NK-92 (cell line): ENCODE measurements around the gene KCNJ10.

ENCODE experiments used
- DNase-seq: peaks from one replicate; lab custom pipeline; 2025; ENCODE audit not compliant: unreplicated experiment; lab: John Stamatoyannopoulos, UW

The KCNJ10 gene

GRCh38 chr1:160084771-160085321, 14.9 kb upstream of the KCNJ10 start:
- DNase-seq: no peak

- DNase-seq: no peak
These were observed 14.2 kb upstream of the KCNJ10 start for GRCh38 chr1:160083968-160084770.

- no peak for DNase-seq
These were observed 13.0 kb upstream of the KCNJ10 start for GRCh38 chr1:160082926-160083325.

GRCh38 chr1:160082487-160082886, 12.5 kb upstream of the KCNJ10 start:
- DNase-seq: no peak

- no peak for DNase-seq
These were observed 11.4 kb upstream of the KCNJ10 start, which contains the start of gene KCNJ9 for GRCh38 chr1:160081261-160081936. TSS of gene KCNJ9 (plus strand) at chr1:160081538. CDS start at chr1:160084031, 2,493 bp downstream.

- DNase-seq: no peak
These were observed 10.6 kb upstream of the KCNJ10 start for GRCh38 chr1:160080381-160081100.

GRCh38 chr1:160079448-160079847, 9.5 kb upstream of the KCNJ10 start:
- DNase-seq: no peak

GRCh38 chr1:160078512-160079195, 8.7 kb upstream of the KCNJ10 start:
- DNase-seq: no peak

- no peak for DNase-seq
These were observed 7.5 kb upstream of the KCNJ10 start for GRCh38 chr1:160077486-160077885.

- DNase-seq: no peak
These were observed 6.3 kb upstream of the KCNJ10 start for GRCh38 chr1:160076295-160076694.

GRCh38 chr1:160075836-160076235, 5.9 kb upstream of the KCNJ10 start:
- no peak for DNase-seq

- no peak for DNase-seq
These were observed 4.9 kb upstream of the KCNJ10 start for GRCh38 chr1:160074865-160075264.

GRCh38 chr1:160071289-160071688, 1.3 kb upstream of the KCNJ10 start:
- no peak for DNase-seq

- peak; percentile 42 for DNase-seq
These were observed 543 bp upstream of the KCNJ10 start for GRCh38 chr1:160070243-160071163.

GRCh38 chr1:160068225-160068624, 1.7 kb downstream of the KCNJ10 start:
- DNase-seq: no peak

- DNase-seq: no peak
These were observed 2.9 kb downstream of the KCNJ10 start for GRCh38 chr1:160066829-160067745.

GRCh38 chr1:160064746-160065145, 5.2 kb downstream of the KCNJ10 start:
- no peak for DNase-seq

GRCh38 chr1:160064164-160064563, 5.8 kb downstream of the KCNJ10 start:
- no peak for DNase-seq

GRCh38 chr1:160063176-160063575, 6.8 kb downstream of the KCNJ10 start:
- no peak for DNase-seq
